ENCODE measurements around the gene ADAM19.

The ADAM19 gene

GRCh38 chr5:157519579-157520253 lies 55.9 kb downstream of the ADAM19 start:
- no peak for TF ChIP-seq MYC (IDR thresholded peaks at IDR 0.05; ENCODE audit: low read depth, low read length)
- no peak for TF ChIP-seq MAX (IDR thresholded peaks at IDR 0.05; ENCODE audit: low read depth, low read length)
- TF ChIP-seq POLR2A (IDR thresholded peaks at IDR 0.05; ENCODE audit: extremely low read depth, insufficient read length): no peak
- no peak for TF ChIP-seq CTCF (IDR thresholded peaks at IDR 0.05; ENCODE audit: low read depth, low read length)
- H3K4me3 ChIP-seq (ENCODE audit: low read depth, low read length): no peak overlapping the region
- no peak for DNase-seq (ENCODE audit: low read depth)

GRCh38 chr5:157518963-157519362 lies 56.6 kb downstream of the ADAM19 start:
- TF ChIP-seq MAX (IDR thresholded peaks at IDR 0.05; ENCODE audit: low read depth, low read length): no peak
- H3K4me3 ChIP-seq (ENCODE audit: low read depth, low read length): no peak overlapping the region
- DNase-seq (ENCODE audit: low read depth): no peak

- DNase-seq (ENCODE audit: low read depth): no peak
- TF ChIP-seq MAX (IDR thresholded peaks at IDR 0.05; ENCODE audit: low read depth, low read length) (no peak), MYC (IDR thresholded peaks at IDR 0.05; ENCODE audit: low read depth, low read length) (no peak), POLR2A (IDR thresholded peaks at IDR 0.05; ENCODE audit: extremely low read depth, insufficient read length) (no peak), CTCF (IDR thresholded peaks at IDR 0.05; ENCODE audit: low read depth, low read length) (no peak)
- H3K4me3 ChIP-seq (ENCODE audit: low read depth, low read length): no peak overlapping the region
Observed at GRCh38 chr5:157516626-157517325, 58.8 kb downstream of the ADAM19 start.

GRCh38 chr5:157516006-157516405 lies 59.6 kb downstream of the ADAM19 start:
- no peak for DNase-seq (ENCODE audit: low read depth)
- no peak overlapping the region for H3K4me3 ChIP-seq (ENCODE audit: low read depth, low read length)
- TF ChIP-seq MAX (IDR thresholded peaks at IDR 0.05; ENCODE audit: low read depth, low read length): no peak

GRCh38 chr5:157514974-157515373 lies 60.6 kb downstream of the ADAM19 start:
- TF ChIP-seq POLR2A (IDR thresholded peaks at IDR 0.05; ENCODE audit: extremely low read depth, insufficient read length) (no peak), MAX (IDR thresholded peaks at IDR 0.05; ENCODE audit: low read depth, low read length) (no peak), MYC (IDR thresholded peaks at IDR 0.05; ENCODE audit: low read depth, low read length) (no peak), CTCF (IDR thresholded peaks at IDR 0.05; ENCODE audit: low read depth, low read length) (no peak)
- H3K4me3 ChIP-seq (ENCODE audit: low read depth, low read length): no peak overlapping the region
- DNase-seq (ENCODE audit: low read depth): no peak

GRCh38 chr5:157513182-157513581 lies 62.4 kb downstream of the ADAM19 start:
- no peak for TF ChIP-seq MAX (IDR thresholded peaks at IDR 0.05; ENCODE audit: low read depth, low read length)
- TF ChIP-seq MYC (IDR thresholded peaks at IDR 0.05; ENCODE audit: low read depth, low read length): no peak
- TF ChIP-seq CTCF (IDR thresholded peaks at IDR 0.05; ENCODE audit: low read depth, low read length): no peak
- TF ChIP-seq POLR2A (IDR thresholded peaks at IDR 0.05; ENCODE audit: extremely low read depth, insufficient read length): no peak
- no peak overlapping the region for H3K4me3 ChIP-seq (ENCODE audit: low read depth, low read length)
- no peak for DNase-seq (ENCODE audit: low read depth)
